ENCODE measurements around the gene RGR.
"Not testable (repeated sequence)": the region's sequence is repeated elsewhere in the genome, so short reads cannot be mapped to it uniquely, and the experiment has no call there.

Gene RGR

DNA sequence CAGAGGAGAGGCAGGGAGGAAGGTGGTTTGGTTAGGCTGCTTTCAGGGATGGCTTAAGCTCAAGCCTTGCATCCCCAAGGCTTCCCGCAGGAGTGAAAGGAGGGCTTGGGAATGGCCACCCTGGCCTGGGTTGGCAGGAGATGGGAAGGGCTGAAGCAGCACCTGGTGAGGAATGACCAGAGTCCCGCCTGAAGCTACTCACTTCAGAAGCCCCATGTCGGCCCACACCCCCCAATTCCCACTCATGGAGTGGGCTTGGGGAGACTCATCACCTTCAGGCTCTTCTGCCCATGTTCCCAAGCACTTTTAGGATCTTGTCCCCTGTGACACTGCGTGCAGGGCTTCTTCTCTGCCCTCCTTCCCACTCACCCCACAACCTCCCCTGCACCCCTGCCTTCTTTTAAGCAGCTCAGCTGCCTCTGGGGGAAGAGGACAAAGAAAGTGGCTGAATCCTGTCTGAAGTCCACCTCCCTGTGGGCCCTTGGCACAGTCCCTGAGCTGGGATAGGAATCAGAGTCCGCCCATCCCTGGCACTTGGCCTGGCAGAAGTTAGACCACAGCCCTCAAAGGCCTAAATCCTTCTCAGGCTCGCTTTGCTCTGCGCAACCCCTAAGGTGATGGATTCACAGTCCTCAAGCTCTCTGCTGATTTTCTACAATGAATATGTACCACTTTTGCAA lies 16.5 kb downstream of the RGR start:
- no peak for DNase-seq

DNA sequence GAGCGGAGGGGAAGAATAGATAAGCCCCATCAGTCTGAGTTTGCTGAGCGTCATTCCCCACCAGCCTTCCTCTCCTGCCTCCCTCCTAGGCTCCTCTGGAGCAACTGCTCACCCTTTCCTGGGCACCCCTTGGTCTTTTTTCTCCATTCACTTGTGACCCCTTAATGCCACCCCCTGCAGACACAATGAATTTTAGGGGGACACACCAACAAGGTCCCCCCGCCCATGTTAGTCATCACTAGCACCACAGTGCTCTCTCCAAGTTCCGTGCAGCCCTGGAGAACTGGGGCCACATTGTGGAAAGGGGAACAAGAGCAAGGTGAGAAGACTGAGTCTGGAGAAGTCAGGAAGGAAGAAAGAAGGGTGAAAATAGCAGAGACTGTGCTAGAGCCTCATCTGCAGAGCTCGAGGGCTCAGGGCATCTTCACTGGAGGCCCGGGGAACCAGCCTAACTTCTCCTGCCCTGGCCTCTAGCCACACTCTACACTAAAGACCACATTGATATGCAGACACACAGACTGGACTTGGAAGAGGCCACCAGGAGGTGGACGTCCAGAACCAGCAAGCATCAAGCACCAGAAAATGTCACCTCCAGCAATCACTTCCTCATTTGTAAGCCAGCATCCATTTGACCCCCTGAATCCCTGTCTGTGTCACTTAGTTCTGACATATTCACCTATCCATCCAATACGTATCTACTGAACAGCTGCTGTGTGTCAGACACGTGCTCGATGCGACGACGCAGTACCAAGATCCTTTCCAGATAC lies 17.5 kb downstream of the RGR start:
- no peak for DNase-seq

DNA sequence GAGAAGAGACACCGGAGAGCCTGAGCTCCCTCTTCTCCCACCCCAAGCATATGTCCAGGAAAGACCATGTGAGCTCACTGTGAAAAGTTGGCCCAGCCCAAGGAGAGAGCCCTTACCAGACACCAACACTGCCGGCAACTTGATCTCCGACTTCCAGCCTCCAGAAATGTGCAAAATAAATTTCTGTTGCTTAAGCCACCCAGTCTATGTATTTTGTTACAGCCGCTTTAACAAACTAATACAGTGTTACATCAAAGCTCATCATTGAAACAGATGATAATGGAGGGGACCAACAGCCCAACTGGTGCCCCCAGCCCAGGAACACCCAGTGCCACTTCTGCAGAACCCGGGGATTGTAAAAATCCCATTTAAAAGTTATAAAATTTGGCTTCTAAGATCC lies 18.9 kb downstream of the RGR start:
- no peak for DNase-seq

DNA sequence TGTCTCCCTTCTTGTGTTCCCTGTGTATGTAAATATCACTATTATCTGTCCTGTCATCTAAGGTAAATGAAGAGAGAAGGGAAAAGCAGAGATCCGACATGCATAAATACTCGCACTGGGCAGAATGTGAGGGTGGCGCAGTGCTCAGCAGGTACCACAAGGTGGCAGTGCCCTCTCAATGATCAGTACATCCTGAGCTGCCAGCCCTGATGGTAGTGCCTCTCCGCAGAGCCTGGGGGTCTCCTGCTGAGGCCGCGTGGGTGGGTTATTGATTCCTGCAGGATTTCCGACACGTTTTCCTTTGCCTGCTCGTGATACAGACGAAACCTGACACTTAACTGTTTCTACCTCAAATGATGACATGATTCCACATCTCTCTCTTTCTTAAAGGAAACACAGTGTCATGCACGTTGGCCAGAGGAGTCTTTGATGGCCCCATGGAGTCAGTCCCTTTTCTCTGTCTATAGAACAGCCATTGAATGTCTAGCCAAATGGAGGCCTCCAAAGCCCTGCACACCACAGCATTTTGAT lies 19.8 kb downstream of the RGR start:
- no peak for DNase-seq

DNA sequence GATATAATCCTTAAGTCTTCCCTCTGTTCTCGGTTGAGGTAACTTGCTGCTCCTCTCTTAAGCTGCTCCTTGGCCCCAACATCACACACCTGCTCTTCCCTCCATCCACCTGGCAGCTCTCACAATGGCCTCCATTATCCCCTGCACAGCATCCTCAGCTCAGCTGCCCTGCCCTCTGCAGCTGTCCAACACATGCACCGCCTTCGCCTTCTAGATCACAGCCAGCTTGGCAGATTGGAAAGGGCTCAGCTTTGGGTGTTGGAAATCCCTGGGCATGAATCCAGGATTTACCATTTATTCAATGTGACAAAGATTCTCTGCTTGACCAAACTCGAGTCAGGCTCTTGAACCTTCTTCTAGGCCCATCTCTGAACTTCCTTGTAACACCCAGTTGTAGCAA lies 20.6 kb downstream of the RGR start:
- DNase-seq = peak; percentile 6

DNA sequence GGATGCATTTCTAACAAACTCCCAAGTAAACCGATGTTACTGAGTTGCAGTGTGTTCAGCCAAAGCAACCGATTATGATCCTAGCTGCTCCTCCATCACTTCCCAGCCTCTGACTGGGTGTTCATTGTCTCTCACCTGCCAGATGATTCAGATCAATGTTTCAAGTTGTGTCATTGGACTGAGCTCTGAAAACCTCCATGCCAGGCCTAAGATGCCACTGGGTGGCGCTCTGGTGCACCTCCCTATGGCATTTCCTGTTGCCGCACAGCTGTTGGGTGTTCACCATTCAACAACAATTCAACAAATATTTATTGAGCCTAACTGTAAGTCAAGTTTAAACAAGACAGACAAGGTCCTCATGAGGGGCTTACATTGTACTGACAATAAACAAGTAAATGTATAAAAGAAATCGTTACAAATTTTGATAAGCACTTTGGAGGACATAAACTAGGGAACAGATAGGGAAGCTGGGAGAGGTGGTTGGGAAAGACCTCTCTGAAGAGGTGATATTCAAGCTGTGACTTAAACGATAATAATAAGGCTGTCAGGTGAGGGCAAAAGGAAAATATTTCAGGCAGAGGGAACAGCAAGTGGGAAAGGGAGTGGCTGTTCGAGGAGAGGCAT lies 22.8 kb downstream of the RGR start:
- no peak for DNase-seq

DNA sequence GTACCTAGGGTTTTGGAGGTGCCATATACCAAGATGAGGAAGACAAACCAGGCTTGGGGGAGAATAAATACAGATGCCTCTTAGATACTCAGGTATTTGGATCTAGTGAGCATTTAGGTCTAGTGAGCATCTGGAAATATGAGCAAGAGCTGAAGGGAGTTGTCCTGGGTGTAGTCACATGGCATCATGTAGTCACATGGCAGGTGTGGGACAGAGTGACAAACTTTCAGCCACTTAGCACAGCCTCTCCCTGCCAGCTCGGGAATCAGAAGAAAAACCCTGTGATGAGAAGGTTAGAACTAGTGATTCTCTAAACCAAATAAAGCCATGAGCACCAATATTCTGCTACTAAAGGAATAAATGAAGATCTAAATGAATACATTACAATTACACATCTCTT lies 24.3 kb downstream of the RGR start:
- no peak for DNase-seq

DNA sequence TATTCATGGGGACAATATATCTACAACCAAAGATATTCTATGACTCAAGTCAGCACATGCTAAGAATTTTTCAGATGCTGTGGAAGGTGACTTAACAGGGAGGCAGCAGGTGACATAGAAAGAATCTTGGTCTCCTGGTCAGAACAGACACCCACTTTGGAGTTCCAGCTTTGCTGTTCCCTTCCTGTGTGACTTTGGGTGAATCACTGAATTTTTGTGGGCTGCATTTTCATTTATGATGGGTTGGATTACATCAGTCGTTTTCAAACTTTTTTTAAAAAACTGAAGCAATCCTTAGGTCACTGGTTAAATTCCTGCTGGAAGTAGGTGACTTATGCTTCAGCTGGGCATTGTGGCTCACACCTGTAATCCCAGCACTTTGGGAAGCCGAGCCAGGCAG lies 24.9 kb downstream of the RGR start:
- no peak for DNase-seq

DNA sequence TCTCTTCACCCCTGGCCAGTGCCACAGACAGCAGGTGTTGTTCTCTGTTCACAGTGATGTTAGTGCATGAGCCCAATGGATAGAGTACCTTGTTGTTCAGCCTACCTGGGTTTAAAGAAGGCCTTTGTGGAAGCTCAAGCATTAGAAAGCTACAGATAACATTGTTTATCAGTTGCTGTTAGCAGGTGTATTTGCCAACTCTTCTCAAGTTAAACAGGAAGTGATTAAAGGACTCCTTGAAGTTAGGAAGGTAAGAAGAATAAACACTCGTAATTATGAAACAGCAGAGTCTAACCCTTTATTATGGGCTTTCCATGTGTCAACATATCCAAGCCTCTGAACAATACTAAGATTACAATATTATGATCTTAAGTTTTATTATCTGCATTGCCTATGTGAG lies 25.9 kb downstream of the RGR start:
- DNase-seq = peak; percentile 64

DNA sequence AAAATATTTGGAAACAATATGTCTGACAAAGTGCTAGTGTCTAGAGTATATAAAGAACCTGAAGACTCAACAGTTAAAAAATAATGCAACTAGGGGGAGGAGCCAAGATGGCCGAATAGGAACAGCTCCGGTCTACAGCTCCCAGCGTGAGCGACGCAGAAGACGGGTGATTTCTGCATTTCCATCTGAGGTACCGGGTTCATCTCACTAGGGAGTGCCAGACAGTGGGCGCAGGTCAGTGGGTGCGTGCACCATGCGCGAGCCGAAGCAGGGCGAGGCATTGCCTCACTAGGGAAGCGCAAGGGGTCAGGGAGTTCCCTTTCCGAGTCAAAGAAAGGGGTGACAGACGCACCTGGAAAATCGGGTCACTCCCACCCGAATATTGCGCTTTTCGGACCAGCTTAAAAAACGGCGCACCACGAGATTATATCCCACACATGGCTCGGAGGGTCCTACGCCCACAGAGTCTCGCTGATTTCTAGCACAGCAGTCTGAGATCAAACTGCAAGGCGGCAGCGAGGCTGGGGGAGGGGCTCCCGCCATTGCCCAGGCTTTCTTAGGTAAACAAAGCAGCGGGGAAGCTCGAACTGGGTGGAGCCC lies 35.1 kb downstream of the RGR start:
- DNase-seq = not testable (repeated sequence)

DNA sequence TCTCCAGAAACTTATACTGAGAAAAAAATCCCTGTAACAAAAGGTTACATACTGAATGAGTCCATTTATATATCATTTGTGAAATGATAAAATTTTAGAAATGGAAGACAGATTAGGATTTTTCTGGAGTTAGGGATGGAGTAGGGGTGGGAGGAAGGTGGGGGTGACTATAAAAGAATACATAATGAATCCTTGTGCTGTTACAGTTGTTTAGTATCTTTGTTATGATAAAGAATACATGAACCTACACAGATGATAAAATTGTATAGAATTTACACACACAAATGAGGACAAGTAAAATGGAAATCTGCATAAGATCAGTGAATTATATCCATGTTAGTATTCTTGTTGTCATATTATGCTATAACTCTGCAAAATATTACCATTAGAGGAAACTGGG lies 41.8 kb downstream of the RGR start:
- DNase-seq = no peak

DNA sequence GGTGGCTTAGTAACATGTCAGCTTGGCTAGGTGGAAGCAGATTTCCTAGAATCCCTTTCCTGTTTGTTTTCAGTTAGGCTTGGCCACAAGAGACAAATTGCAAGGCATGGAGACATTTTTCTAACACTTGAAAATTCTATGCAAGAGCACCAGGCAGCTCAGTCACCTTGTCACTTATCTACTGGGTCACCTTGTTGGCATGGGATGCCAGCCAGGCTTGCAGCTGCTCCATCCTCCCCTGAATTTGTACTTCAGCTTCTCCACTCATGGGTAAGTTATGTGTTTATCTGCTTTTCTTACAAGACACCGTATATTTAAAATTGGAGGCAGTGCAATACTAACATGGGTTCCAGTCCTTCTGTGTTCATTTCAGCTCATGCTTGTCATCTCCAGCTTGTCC lies 43.3 kb downstream of the RGR start:
- DNase-seq = no peak

DNA sequence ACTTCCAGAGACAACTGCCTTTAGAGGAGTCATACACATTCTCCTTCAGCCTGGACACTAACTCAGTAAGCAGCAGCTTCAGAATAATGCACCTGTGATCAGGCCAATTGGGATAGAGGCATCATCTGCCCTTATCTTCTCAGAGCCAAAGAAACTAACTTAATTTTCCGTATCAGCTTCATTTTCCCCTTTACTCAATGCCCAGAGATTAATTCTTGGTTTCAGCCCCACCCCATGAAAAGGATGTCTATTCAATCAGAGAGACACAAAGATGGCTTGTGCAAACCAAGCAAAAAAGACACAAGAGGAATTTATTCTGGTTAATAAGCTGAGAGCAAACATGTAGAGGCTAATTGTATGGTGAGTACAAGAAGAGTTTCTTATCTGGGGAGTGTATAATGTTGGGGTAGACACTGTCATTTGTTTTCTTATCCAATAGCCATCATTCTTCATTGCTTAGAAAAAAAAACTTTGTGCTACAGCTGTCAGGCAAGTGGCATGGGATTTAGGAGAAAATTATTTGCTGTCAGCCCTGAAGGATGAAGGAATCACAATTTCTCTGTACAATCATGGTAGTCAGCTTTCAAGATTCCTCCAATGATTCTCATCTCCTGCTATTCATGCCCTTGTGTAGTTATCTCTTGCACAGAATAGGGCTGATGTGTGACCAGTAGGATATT lies 44.8 kb downstream of the RGR start:
- DNase-seq = no peak

DNA sequence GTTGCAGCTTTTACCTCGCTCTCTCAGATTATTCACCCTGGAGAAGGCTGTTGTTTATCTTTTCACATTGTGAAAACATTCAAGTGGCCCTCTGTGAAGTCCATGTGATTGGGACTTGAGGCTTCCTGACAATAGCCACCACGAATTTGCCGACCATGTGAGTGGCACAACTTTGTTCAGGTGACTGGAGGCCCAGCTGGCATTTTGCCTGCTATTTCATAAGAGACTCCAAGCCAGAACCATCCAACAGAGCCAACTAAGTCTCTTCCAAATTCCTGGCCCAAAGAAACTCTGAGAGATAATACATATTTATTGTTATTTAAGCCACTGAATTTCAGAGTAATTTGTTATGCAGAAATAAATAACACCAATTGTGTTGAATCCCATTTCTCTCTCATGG lies 45.4 kb downstream of the RGR start:
- DNase-seq = peak; percentile 25

DNA sequence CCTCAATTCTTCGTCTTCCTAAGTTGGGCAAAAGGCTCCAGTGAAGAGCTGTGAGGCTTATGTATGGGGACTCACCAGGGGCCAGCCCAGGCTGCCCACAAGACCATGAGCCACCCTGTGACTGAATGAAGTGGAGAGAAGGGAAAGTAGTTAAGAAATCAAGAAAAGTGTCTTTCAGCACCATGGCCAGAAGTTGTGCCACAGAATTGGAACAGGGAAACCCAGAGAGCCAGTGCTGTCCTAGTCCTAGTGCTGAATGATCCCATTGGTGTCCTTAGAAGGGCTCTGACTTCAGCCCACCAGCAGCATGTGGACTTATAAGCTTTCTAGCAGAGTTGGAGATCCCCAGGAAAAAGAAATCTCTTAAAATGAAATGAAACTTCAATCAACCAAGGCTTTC lies 46.5 kb downstream of the RGR start:
- no peak for DNase-seq

DNA sequence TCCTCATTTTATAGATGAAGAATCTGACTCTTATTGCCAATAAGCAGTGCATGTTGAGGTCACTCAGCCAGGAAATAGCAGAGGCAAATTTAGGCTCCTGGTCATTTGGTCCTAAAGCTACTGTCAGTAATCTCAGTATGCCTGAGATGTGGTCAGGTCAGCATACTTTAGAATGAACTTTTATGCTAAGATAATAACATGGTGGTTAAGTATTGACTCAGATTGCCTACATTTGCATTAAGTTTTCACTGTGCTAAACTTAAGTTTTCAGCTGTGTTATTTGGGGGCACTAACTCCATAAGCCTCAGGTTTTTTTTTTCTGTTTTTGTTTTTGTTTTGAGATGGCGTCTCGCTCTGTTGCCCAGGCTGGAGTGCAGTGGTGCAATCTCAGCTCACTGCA lies 47.6 kb downstream of the RGR start:
- DNase-seq = no peak

DNA sequence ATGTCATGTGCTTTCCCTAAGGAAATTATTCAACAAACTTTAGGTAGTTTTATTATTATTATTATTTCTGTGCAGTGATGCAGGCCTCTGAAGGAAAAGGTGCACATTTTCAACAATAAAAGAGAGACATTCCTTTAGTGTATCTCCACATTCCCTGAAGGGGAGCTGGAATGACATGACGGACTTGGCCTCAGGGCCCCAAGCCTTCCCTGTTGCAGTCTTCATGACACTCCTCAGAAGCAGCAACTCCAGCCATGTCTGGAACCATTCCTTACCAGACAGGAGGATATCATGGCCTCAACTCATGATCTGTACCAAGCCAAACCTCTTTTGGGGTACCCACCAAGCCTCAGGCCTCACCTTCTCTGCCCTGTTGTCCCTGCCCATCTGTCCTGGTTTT lies 48.3 kb downstream of the RGR start:
- DNase-seq = no peak

DNA sequence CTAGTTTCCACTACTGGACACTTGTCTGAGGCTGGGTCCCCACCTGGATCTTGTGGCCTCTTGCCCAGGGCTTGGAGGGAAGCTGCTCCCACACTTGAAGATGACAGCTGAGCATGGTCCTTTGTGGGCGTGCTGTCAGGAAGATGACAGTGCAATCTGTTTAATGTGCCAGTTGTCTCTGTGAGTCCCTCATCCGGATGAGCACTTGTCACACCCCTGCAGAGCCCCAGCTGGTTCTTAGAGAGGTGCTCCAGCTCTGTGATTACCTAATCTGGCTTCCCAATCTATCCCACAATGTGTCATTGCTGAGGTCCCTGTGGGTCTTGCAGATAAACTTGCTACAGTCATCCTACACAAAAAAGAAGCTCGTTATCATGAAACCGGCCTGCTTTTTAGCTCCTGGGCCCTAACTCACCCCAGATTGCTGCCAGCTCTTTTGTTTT lies 48.7 kb downstream of the RGR start:
- DNase-seq = no peak

DNA sequence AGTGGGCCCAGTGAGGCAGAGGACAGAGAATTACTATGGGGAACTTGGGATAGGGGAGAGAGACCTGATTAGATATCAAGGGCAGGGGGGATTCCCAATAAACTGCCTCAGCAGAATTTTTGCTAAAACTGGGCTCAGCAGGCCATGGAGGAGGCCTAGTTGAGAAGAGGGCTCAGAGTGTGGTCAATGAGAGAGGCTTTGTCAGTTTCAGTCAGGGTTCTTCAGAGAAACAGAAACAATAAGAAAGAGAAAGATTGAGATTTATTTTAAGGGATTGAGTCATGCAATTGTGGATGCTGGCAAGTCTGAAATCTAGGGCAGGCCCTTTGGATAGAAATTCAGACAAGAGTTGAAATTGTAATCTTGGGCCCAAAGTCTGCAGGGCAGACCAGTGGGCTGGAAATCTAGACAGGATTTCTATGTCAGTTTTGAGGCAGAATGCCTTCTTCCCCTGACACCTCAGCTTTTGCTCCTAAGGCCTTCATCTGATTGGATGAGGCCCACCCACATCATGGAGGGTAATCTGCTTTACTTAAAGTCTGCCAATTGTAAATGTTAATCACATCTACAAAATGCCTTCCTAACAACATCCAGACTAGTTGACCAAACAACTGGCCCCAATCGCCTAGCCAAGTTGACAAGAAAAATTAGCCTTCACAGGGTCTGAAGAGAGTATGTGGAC lies 50.1 kb downstream of the RGR start:
- DNase-seq = no peak

DNA sequence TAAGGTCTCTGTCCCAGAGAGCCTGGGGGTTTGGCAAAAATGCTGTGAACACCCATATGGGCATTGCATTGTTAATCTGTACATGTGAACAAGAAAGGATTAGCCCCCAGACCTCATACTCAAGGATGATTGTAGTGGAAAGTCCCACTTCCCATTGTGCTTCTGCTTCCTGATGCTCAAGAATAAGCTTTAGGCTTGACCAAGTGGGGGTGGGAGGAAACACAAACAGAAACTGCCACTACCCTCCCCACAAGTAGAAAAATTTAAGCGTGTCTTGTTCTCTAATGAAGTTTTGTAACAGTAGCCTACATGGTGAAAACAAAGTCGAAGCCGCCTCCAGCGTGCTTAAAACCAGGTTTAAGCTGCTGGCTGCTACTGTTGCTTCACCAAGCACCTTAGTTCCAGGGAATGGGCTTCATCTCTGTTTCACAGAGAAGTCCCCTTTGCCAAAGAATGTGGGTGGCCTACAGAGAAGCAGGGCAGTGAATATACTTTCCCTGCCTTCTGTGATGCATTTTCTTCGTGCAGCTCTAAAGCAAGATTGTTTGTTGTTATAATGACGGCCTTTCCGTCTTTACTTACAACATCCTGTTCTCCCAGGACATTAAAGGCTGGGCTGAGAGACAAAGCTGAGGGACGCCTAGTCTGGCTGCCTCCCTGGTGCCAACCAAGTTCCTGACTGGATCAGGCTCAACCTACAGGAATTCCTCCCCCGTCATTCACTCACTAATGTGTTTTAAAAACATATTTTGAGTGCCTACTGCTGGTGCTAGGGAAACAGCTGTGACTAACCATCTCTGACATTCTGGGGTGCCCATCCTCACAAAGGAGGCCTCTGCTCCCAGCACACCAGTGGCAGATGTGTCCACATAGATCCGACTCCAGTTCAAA lies 51.5 kb downstream of the RGR start:
- no peak for DNase-seq

DNA sequence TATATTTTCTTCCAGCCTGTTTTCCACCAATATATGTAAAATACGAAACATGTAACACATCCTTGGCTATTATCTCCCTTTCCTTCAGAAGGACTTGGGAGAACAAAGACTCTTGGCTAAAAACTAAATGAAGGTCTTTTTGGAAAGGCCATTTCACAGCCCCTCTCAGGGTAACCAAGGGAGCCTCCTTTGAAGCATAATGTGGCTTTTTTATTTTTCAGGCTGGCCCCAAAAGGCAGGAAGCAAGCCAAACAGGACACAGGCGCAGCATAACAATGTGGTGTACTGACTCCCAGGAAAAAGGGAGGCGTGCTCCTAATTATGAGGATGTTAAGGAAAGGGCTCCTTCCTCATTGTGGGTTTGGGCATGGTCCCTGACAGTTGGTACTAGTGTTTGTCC lies 53.2 kb downstream of the RGR start:
- no peak for DNase-seq
